NCI-H748 (cell line): ENCODE measurements around the gene OR52W1.
"Not testable (repeated sequence)": the region's sequence is repeated elsewhere in the genome, so short reads cannot be mapped to it uniquely, and the experiment has no call there.

ENCODE experiments used
- DNase-seq: peaks from one replicate; lab custom pipeline; 2025; ENCODE audit not compliant: unreplicated experiment; lab: John Stamatoyannopoulos, UW

Gene OR52W1

GRCh38 chr11:6216501-6216900 is 17.5 kb downstream of the OR52W1 start:
- no peak for DNase-seq

- no peak for DNase-seq
Measured at GRCh38 chr11:6217722-6218121, 18.7 kb downstream of the OR52W1 start.

GRCh38 chr11:6219359-6219758 is 20.3 kb downstream of the OR52W1 start:
- no peak for DNase-seq

GRCh38 chr11:6223854-6224253 is 24.8 kb downstream of the OR52W1 start:
- DNase-seq, result no peak

- DNase-seq, result no peak
Measured at GRCh38 chr11:6224421-6224820, 25.4 kb downstream of the OR52W1 start.

GRCh38 chr11:6225024-6225423 is 26.0 kb downstream of the OR52W1 start:
- no peak for DNase-seq

GRCh38 chr11:6225896-6226295 is 26.9 kb downstream of the OR52W1 start:
- no peak for DNase-seq

GRCh38 chr11:6228520-6228919 is 29.5 kb downstream of the OR52W1 start:
- DNase-seq, result no peak

- DNase-seq, result no peak
Measured at GRCh38 chr11:6229911-6230310, 30.9 kb downstream of the OR52W1 start.

- peak; percentile 11 for DNase-seq
Measured at GRCh38 chr11:6232899-6233298, 33.9 kb downstream of the OR52W1 start.

GRCh38 chr11:6233984-6234386 is 35.0 kb downstream of the OR52W1 start:
- peak; percentile 62 for DNase-seq

GRCh38 chr11:6234387-6235107 is 35.5 kb downstream of the OR52W1 start, which contains the start of gene FHIP1B:
Gene FHIP1B (minus strand): TSS chr11:6234636. CDS start chr11:6224516, 10,120 bp downstream.
- DNase-seq, result peak; percentile 99

GRCh38 chr11:6237266-6237665 is 38.2 kb downstream of the OR52W1 start:
- DNase-seq, result no peak

GRCh38 chr11:6237761-6238302 is 38.8 kb downstream of the OR52W1 start:
- no peak for DNase-seq

- peak; percentile 59 for DNase-seq
Measured at GRCh38 chr11:6238902-6239301, 39.9 kb downstream of the OR52W1 start, which contains the start of gene CNGA4. Gene CNGA4 (plus strand): TSS chr11:6239089. CDS start chr11:6239207, 118 bp downstream.

GRCh38 chr11:6240139-6240538 is 41.1 kb downstream of the OR52W1 start:
- no peak for DNase-seq

GRCh38 chr11:6240781-6241180 is 41.8 kb downstream of the OR52W1 start:
- DNase-seq, result no peak

- no peak for DNase-seq
Measured at GRCh38 chr11:6241316-6241715, 42.3 kb downstream of the OR52W1 start.

- DNase-seq, result no peak
Measured at GRCh38 chr11:6245536-6245935, 46.5 kb downstream of the OR52W1 start.

GRCh38 chr11:6248248-6248647 is 49.2 kb downstream of the OR52W1 start:
- no peak for DNase-seq

GRCh38 chr11:6248897-6249296 is 49.9 kb downstream of the OR52W1 start:
- DNase-seq, result not testable (repeated sequence)
